Psoas muscle (tissue), 8 donors: Measurements from ENCODE around the gene DIPK1B. TPM values are rescaled to one million over a fixed set of nuclear protein-coding genes. Genes with fewer than 3 reads are reported as not detected.

Source experiments
- ATAC-seq, 4 donors: fragments of 200-7000 bp; cut with Tn5 transposase; one replicate each; pipeline ENCODE4 v1.9.1; 2020; ENCODE audit warnings: moderate library complexity in 3 of 4, mild to moderate bottlenecking in 2 of 4
- DNase-seq, 2 donors: peaks; one replicate each; pipeline ENCODE4 v3.0.0-alpha.2; 2020
- H3K27ac ChIP-seq: fragments of 200-600 bp; one replicate; pipeline ENCODE4 v1.8.0; 2022
- H3K27me3 ChIP-seq, 3 donors: fragments of 200-600 bp in 1 of 3; one replicate each; pipeline versions ENCODE4 v1.6.1 to v1.8.0; 2013 to 2022; ENCODE audit warnings: low read length in 2 of 3, mild to moderate bottlenecking in 2 of 3, moderate library complexity in 1 of 3; ENCODE audit not compliant: insufficient read depth in 3 of 3
- H3K36me3 ChIP-seq, 2 donors: fragments of 200-600 bp in 1 of 2; one replicate each; pipeline versions ENCODE4 v1.6.1 to v1.8.0; 2013 to 2022; ENCODE audit warnings: low read depth in 1 of 2, mild to moderate bottlenecking in 1 of 2, moderate library complexity in 1 of 2; ENCODE audit not compliant: insufficient read depth in 1 of 2
- H3K4me1 ChIP-seq: fragments of 200-600 bp; one replicate; pipeline ENCODE4 v1.8.0; 2022
- H3K4me3 ChIP-seq: fragments of 200-600 bp; one replicate; pipeline ENCODE4 v1.8.0; 2022; ENCODE audit warnings: mild to moderate bottlenecking
- H3K9me3 ChIP-seq: fragments of 200-600 bp; one replicate; pipeline ENCODE4 v1.8.0; 2022
- CTCF ChIP-seq: fragments of 200-600 bp; IDR thresholded peaks from one replicate; pipeline ENCODE4 v1.8.0; 2022; ENCODE audit warnings: antibody characterized with exemption
- WGBS, 3 donors: extraction: QIAGEN DNeasy Blood & Tissue Kit; methylation state at CpG; one replicate each; pipeline versions ENCODE4 v1.1.6 to v1.1.7; 2013; 5-methylcytosine and 5-hydroxymethylcytosine counted together
- intact Hi-C, 2 donors: fragments of 100-400 bp; cut with DNase I; formaldehyde crosslinking; loops; one replicate each; pipeline versions ENCODE4 v1.11.0 to v1.14.2; 2022
- polyA plus RNA-seq, 3 donors: library from polyadenylated mRNA; stranded (reverse); fragments of 200-250 nt; gene quantifications; one replicate each; pipeline ENCODE4 v1.2.3, GENCODE V29; 2013
- total RNA-seq, 4 donors: library from RNA; stranded (reverse); fragmentation: NEBNext Ultra II Directional in 2 of 4; extraction: Animal tissue kit (Norgen Biotek cat#: 25700) in 2 of 4; gene quantifications; one replicate each; pipeline versions ENCODE4 v1.2.1 to v1.2.4, GENCODE V29; 2021 to 2023
- donor health status: healthy with polysubstance abuse.
- donor health status: DM: no; HTN: no; CAD: no; lungs with moderate emphysema.
- donor health status: Bipolar disorder and iron deficiency.
- donor health status: healthy.
- donor health status: DM: yes; HTN: yes; CAD: no.
- donor health status: DM: no; HTN: no; CAD: no.
- donor health status: DM: no; HTN: no; CAD: no.
- donor health status: DM: yes; HTN: yes; CAD: no.

The DIPK1B gene
- total and polyA plus RNA-seq, 7 donors: 1.4 to 5.3 (median 2.4) TPM

- no peaks in the 10 kb centered on the region for H3K36me3 ChIP-seq
- no peaks in the 10 kb centered on the region for H3K9me3 ChIP-seq
- no peak overlapping the region for H3K27ac ChIP-seq
- 84 to 90% (median 86%) methylated on average over 10 to 11 of the region's 11 CpGs for WGBS, 3 donors
- H3K4me3 ChIP-seq: no peak overlapping the region
- intact Hi-C loops: loop anchor here (5.0 kb wide), 3 partner anchors 48 to 208 kb away; no protein-coding TSS in a partner anchor
- H3K4me1 ChIP-seq: peaks cover 23% of the 10 kb centered on the region
- TF ChIP-seq CTCF: no peak
- ATAC-seq: no peak
- DNase-seq: no peak
- H3K27me3 ChIP-seq: peaks cover 0 to 19% (median 5%) of the 10 kb centered on the region in 3 donors
Measured at GRCh38 chr9:136694872-136695247, 17.5 kb upstream of the DIPK1B start.

- 38 to 58% (median 40%) methylated on average over 9 to 10 of the region's 10 CpGs for WGBS, 3 donors
- no peak for TF ChIP-seq CTCF
- H3K36me3 ChIP-seq: no peaks in the 10 kb centered on the region
- no peaks in the 10 kb centered on the region for H3K9me3 ChIP-seq
- ATAC-seq: peak in 1 of 4 donors; percentile 14
- H3K27ac ChIP-seq: no peak overlapping the region
- H3K27me3 ChIP-seq: peaks cover 0 to 25% (median 5%) of the 10 kb centered on the region in 3 donors
- peaks cover 17% of the 10 kb centered on the region for H3K4me1 ChIP-seq
- H3K4me3 ChIP-seq: no peak overlapping the region
- no peak for DNase-seq
- intact Hi-C loops: no loop called here
Measured at GRCh38 chr9:136695435-136695895, 16.9 kb upstream of the DIPK1B start.

GRCh38 chr9:136695955-136696354, 16.4 kb upstream of the DIPK1B start:
- no peak for TF ChIP-seq CTCF
- H3K27ac ChIP-seq: no peak overlapping the region
- no peak for DNase-seq
- peaks cover 14% of the 10 kb centered on the region for H3K4me1 ChIP-seq
- intact Hi-C loops: no loop called here
- no peaks in the 10 kb centered on the region for H3K9me3 ChIP-seq
- peaks cover 0 to 30% (median 5%) of the 10 kb centered on the region in 3 donors for H3K27me3 ChIP-seq
- H3K36me3 ChIP-seq: no peaks in the 10 kb centered on the region
- peak in 1 of 4 donors; percentile 39 for ATAC-seq
- WGBS, 3 donors: 28 to 44% (median 35%) methylated on average over 21 to 23 of the region's 23 CpGs
- H3K4me3 ChIP-seq: no peak overlapping the region

- DNase-seq (no peak), ATAC-seq (no peak)
- no peak for TF ChIP-seq CTCF
- intact Hi-C loops: no loop called here
- peaks cover 0 to 36% (median 7%) of the 10 kb centered on the region in 3 donors for H3K27me3 ChIP-seq
- H3K9me3 ChIP-seq: no peaks in the 10 kb centered on the region
- no peak overlapping the region for H3K27ac ChIP-seq
- H3K36me3 ChIP-seq: no peaks in the 10 kb centered on the region
- H3K4me3 ChIP-seq: no peak overlapping the region
- peaks cover 10% of the 10 kb centered on the region for H3K4me1 ChIP-seq
- 48 to 67% (median 60%) methylated on average over 8 to 9 of the region's 9 CpGs for WGBS, 3 donors
Measured at GRCh38 chr9:136696502-136696901, 15.9 kb upstream of the DIPK1B start.
